Measurements from ENCODE around the gene SMAD4. TPM values are rescaled to one million over a fixed set of nuclear protein-coding genes. Genes with fewer than 3 reads are reported as not detected.

Gene SMAD4
- total RNA-seq, 1 experiment from 2014 or later, result 172 TPM

- WGBS (ENCODE audit: extremely low coverage, insufficient read length, low lambda C conversion rate), result no CpG with 5 or more reads among the region's 4 CpGs
- no peak overlapping the region for H2BK5ac ChIP-seq (ENCODE audit: insufficient read length, low read length)
- peaks cover 42 to 52% (median 51%) of the 10 kb centered on the region in 3 experiments for H3K36me3 Mint-ChIP-seq (ENCODE audit: insufficient read depth in 1 of 3, low read depth in 3 of 3)
These were observed 59.7 kb downstream of the SMAD4 start for GRCh38 chr18:51089691-51090090.

More at GRCh38 chr18:51089691-51090090, 59.7 kb downstream of the SMAD4 start:
- Histone ChIP-seq H3K9ac (ENCODE audit: extremely low read depth, insufficient read length, low read length) (no peak overlapping the region), H3K4ac (ENCODE audit: low read depth, low read length) (no peak overlapping the region), H3K23me2 (ENCODE audit: insufficient read length, low read depth, low read length, poor library complexity, severe bottlenecking) (no peaks in the 10 kb centered on the region), H3K27me3 (ENCODE audit: insufficient read depth, low read length) (no peaks in the 10 kb centered on the region), H3K23ac (ENCODE audit: insufficient read length, low read depth, low read length) (no peak overlapping the region), H3K79me2 (ENCODE audit: insufficient read depth, low read length) (no peaks in the 10 kb centered on the region), H3K18ac (ENCODE audit: insufficient read length, low read depth, low read length) (no peak overlapping the region), H2BK15ac (ENCODE audit: low read depth, low read length) (no peak overlapping the region), H3K14ac (ENCODE audit: insufficient read depth, low read length) (no peak overlapping the region), H3K4me1 (ENCODE audit: insufficient read depth, low read length) (no peaks in the 10 kb centered on the region), H4K5ac (ENCODE audit: insufficient read length, low read depth, low read length) (no peak overlapping the region), H2AK5ac (ENCODE audit: insufficient read length, low read length) (no peak overlapping the region), H4K91ac (ENCODE audit: insufficient read length, low read depth, low read length) (no peak overlapping the region), H3K4me2 (ENCODE audit: insufficient read depth, insufficient read length, low read length) (no peak overlapping the region), H3K56ac (ENCODE audit: insufficient read length, low read depth, low read length) (no peak overlapping the region), H3K79me1 (ENCODE audit: insufficient read depth, low read depth, low read length, poor library complexity, severe bottlenecking) (no peaks in the 10 kb centered on the region), H3K9me3 (ENCODE audit: control insufficient read depth, low read depth, low read length) (no peaks in the 10 kb centered on the region), H3T11ph (ENCODE audit: low read length) (no peak overlapping the region), H2BK120ac (ENCODE audit: low read depth, low read length, poor library complexity, severe bottlenecking) (no peak overlapping the region), H4K20me1 (ENCODE audit: control insufficient read depth, insufficient read depth, insufficient read length) (no peaks in the 10 kb centered on the region), H2BK20ac (ENCODE audit: low read depth, low read length, poor library complexity, severe bottlenecking) (no peak overlapping the region), H2AFZ (ENCODE audit: low read length) (no peak overlapping the region), H3K27ac (ENCODE audit: insufficient read length, low read depth, low read length) (no peak overlapping the region), H2BK12ac (ENCODE audit: insufficient read length, low read depth, low read length) (no peak overlapping the region), H4K8ac (replicated peaks; ENCODE audit: insufficient read length, low read depth, low read length) (no peak overlapping the region)
- Mint-ChIP-seq H3K4me3 (no peak overlapping the region), H3K27me3 (ENCODE audit: low read depth) (peaks cover 2% of the 10 kb centered on the region), H3K4me1 (no peaks in the 10 kb centered on the region), H3K27ac (no peak overlapping the region), H3K9me3 (peaks cover 23 to 48% of the 10 kb centered on the region in 2 experiments)
- no peak for DNase-seq
- no peak for TF ChIP-seq CTCF (conservative IDR thresholded peaks at IDR 0.05)

All from H9 (cell line).